ENCODE data around the gene RASIP1. TPM values are rescaled to one million over a fixed set of nuclear protein-coding genes. Genes with fewer than 3 reads are reported as not detected.
"Not testable (repeated sequence)": the region's sequence is repeated elsewhere in the genome, so short reads cannot be mapped to it uniquely, and the experiment has no call there.

RASIP1 gene
- total RNA-seq, 1 donor, result 0.54 TPM

GRCh38 chr19:48737360-48737998, 2.9 kb downstream of the RASIP1 start:
- no peak for DNase-seq (ENCODE audit: low read depth in 2 of 3, low spot score in 2 of 3)

GRCh38 chr19:48735031-48735615, 5.3 kb downstream of the RASIP1 start:
- DNase-seq (ENCODE audit: low read depth in 2 of 3, low spot score in 2 of 3), result no peak

DNA sequence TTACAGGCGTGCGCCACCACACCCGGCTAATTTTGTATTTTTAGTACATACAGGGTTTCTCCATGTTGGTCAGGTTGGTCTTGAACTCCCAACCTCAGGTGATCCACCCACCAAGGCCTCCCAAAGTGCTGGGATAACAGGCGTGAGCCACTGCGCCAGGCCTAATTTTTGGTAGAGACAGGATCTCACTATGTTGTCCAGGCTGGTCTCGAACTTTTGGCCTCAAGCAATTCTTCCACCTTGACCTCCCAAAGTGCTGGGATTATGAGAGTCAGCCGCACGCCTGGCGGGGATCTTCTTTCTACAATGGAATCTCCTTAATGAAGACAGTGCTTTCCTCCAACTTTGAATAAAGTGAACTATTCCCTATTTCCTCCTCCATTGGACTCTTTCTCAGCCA, 5.8 kb downstream of the RASIP1 start:
- DNase-seq (ENCODE audit: low read depth in 2 of 3, low spot score in 2 of 3), result no peak

DNA sequence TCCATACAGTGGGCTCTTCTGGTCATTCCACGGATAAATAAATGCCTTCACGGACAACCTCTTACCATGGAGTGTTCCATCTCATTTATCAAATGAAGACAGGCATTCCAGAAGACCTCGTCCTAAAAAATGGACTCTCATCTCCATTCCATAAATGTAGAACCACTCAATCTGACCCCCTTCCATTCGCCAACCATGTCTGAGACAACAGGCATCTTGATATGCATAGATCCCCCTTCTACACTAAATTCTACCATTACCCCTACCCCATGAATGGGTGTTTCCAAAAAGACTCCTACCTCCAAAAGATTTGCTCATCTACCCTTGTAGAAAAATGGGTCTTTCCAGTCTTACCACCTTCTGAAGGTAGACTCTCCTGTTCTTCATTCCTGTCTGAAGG, 9.0 kb downstream of the RASIP1 start:
- DNase-seq (ENCODE audit: low read depth in 2 of 3, low spot score in 2 of 3), result no peak

DNA sequence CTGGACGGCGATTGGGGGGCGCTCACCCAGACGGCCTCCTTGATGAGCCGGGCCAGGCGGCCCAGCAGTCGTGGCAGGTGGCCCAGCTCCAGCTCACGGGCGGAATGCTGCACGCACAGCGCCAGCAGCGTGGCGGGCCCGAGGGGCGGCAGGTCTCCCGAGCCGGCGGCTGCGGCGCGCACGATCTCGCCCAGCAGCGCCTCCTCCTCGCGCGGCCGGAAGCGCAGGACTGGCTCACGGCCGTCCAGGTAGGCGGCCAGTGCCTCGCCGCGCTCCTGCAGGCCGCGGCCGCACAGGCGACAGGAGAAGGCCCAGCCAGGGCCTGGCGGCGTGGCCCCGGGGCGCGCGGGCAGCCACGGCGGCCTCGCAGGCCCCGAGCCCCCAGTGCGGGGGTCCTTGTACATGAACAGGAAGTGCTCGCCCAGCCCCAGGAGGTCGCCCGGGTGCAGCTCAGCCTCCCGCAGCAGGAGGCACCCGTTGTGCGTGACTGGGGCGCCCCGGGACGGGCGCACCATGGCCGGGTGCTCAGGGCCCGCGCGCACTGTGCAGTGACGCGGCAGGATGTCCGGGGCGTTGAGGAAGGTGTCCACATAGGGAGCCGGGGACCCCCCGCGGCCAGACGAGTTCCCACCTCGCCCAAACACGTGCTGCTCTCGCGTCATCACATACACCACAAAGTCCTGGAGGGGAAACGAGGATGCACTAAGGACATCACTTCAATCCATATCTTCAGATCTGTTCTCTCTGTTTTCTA, 11.3 kb downstream of the RASIP1 start:
- DNase-seq (ENCODE audit: low read depth in 2 of 3, low spot score in 2 of 3), result no peak

GRCh38 chr19:48726556-48726955, 13.9 kb downstream of the RASIP1 start:
- peak in 2 of 3 donors; percentile 70 to 80 for DNase-seq (ENCODE audit: low read depth in 2 of 3, low spot score in 2 of 3)

DNA sequence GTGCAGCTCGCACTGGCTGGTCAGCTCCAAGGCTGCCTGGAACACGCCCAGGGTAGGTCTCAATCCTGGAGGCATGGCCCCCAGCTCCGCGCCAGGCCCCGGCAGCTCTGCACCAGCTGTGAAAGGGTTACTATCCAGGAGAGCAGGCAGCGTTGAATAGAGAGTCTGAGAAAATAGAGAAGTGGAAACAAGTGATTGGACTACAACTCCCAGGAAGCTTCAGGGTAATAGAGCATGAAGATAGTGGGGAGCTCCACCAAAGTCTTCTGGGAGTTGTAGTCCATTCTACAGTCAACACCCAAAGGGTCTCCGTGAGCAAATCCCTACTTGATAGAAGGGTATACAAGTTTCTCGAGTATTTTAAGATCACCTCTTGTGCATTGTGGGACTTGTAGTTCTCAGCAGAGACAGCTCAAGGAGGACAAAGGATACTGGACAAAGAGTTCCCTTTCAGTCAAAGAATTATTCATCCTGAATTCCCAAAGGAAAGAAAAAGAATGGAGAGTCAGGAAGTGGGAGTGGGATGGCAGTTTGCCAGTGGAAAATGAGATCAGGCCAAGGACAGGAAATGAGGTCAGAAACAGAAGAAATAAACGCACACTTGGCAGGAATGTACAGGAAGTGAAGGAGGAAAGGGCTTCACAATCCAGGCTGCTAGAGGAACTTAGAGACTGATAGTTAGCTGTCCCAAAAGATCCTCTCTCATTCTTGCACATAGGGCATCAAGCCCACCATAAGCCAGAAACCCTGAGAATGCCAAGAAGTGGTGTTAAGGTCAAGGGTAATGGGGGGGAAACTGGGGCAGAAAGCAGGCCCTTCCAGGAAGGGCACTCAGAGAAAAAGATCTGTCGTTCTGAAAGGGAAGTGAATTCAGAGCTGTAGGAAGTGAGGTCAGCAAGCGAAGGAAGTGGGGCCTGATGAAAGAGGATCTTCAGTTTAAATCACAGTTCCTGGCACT, 15.3 kb downstream of the RASIP1 start:
- DNase-seq (ENCODE audit: low read depth in 2 of 3, low spot score in 2 of 3), result peak in 2 of 3 donors; percentile 86 to 95

DNA sequence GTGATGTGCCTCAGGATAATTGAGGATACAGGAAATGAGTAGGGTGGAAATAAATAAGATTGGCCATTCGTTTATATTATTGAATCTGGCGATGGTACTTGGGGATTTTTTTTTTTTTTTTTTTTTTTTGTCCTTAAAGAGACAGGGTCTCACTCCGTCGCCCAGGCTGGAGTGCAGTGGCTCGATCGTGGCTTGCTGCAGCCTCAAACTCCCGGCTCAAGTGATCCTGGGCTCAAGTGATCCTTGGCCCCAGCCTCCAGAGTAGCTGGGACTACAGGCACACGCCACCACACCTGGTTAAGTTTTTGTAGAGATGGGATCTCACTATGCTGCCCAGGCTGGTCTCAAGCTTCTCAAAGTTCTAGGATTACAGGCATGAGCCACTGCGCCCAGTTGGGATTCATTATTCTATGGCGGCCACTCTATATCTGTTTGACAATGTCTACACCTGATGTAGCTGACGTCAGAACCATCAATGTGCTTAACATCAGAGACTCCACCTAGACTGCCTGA, 18.2 kb downstream of the RASIP1 start:
- no peak for DNase-seq (ENCODE audit: low read depth in 2 of 3, low spot score in 2 of 3)

DNA sequence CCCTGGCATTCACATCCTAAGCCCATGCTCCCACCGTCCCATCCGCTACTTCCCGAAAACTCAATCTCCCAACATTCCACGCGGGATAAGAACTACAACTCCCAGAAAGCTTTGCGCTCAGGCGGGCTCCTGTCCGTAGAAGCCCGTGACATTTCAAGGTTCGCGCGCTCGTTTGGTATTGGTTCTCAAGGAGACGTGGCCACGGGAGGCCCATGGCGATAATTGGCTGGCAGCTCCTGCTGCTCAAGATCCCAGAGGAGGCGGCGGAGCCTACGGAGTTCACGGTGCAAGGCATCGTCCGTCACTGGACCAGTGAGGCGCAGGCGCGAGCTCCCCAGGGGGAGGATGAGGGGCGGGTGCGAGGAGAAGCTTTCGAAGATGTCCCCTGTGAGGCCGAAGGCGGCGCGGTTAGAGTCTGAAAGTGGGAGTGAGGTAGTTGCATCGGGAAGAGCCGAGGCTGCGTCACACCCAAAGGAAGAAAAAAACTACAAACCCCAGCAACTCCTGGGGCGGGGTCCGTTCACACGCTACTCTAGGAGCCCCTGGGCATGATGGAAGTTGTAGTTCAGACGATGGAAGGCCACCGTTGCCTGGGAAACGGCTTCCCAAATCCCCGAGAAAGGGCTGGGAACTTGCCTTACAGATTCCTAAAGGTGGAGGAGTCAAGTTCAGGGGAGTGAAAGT, 19.7 kb downstream of the RASIP1 start:
- DNase-seq (ENCODE audit: low read depth in 2 of 3, low spot score in 2 of 3), result peak; percentile 79 to 97 (median 95)

- DNase-seq (ENCODE audit: low read depth in 2 of 3, low spot score in 2 of 3), result no peak
Observed at GRCh38 chr19:48720251-48720612, 20.2 kb downstream of the RASIP1 start.

- DNase-seq (ENCODE audit: low read depth in 2 of 3, low spot score in 2 of 3), result no peak
Observed at GRCh38 chr19:48719263-48720171, 20.9 kb downstream of the RASIP1 start, which contains the start of gene MAMSTR. Gene MAMSTR, minus strand, starts transcription at chr19:48719725. Its CDS starts 694 bp downstream, at chr19:48719031.

DNA sequence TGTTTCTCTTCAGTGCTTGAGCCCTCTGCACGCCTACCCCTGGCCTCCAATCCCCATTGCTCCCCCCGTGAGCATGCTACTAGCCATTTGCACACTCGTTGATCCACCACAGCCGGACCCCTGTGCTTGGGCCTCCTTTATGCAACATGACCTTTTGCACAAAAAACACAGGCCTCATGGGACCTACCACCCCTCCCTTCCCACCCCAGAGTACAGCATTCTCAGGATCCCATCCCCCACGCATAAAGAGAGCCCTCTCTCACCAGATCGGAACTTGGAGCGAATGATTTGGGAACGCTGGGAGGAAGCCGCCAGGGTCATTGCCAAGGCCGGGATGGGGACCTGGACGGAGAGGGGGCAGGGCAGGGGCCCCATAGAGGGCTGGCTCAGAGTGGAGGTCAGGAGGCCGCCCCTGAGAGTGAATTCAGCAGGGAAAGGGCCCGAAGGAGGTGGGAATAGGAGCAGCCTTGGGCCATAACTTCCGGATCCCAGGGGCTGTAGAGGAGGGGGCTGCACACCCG, 21.6 kb downstream of the RASIP1 start:
- DNase-seq (ENCODE audit: low read depth in 2 of 3, low spot score in 2 of 3), result no peak

DNA sequence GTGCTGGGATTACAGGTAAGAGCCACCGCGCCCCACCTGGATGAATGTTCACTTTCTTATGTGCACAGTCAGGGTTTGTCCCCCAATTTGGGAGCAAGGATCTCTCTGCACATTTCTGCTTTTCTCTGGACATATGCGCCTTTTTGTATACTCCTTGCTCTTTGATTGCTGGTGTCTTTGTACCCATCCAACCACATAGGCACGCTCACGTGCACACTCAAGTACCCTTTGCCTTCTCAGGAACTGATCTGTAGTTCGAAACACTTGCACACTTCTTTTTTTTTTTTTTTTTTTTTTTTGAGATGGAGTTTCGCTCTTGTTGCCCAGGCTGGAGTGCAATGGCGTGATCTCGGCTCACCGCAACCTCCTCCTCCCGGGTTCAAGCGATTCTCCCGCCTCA, 22.3 kb downstream of the RASIP1 start:
- DNase-seq (ENCODE audit: low read depth in 2 of 3, low spot score in 2 of 3), result not testable (repeated sequence)

- DNase-seq (ENCODE audit: low read depth in 2 of 3, low spot score in 2 of 3), result no peak
Observed at GRCh38 chr19:48716562-48717291, 23.7 kb downstream of the RASIP1 start.

DNA sequence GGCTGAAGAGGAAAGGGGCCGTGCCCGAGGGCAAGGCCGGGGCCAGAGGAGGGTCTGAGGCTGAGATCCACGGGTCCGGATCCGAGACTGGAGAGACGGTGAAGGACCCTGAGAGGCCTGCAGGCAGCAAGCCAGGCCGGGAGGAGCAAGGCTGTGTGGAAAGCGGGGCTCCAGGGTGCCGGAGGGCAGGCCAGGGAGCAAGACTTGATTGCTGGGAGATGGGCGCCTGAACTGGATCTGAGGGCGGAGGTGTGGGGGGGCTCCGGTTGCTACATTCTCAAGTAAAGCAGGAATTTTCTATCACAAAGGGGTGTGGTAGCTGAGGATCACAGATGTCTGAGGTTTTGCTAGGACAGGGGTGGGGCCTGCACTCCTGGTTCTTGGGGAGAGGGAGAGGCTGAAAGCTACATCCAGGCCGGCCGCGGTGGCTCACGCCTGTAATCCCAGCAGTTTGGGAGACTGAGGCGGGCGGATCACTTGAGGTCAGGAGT, 24.7 kb downstream of the RASIP1 start:
- DNase-seq (ENCODE audit: low read depth in 2 of 3, low spot score in 2 of 3), result no peak

DNA sequence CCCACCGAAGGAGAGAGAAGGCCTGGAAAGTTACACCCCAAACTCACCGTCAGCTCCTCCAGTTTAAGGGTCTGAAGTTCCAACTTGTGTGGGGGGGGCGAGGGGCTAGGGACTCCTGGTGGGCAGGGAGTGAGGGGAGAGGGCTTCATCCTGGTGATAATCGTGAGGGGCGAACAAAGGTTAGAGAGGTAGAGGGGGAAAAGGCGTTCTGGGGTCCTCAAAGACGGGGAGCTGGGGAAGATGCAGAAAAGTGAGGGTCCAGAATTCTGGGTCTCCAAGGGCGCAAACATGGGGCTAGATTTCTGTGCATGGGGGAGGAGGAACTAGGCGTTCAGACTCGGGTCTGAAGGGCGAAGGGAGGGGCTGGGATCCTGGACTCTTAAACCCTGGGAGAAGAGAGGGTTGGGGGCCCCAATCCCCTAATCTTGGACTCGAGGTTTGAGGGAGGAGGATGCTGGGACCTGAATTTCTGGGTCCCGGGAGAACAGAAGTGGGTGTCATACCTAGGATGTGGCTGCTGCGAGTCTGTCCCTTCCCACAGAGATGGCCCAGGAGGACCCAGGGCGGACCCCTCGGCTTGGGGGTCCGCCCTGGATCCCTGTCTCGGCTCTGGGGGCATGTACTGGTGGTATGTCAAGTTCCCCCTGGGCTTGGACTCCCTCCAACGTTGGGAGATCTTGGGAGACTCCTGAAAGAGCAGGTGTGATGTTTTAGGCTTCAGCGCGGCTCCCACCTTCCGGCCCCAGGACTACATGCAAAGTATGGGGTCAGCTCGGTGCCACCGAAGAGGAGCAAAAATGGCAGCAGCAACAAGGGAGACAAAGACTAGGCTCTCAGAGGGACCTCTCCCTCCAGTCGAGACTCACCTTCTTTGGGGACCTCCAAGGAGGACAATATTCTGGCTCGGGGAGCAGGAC, 25.4 kb downstream of the RASIP1 start:
- no peak for DNase-seq (ENCODE audit: low read depth in 2 of 3, low spot score in 2 of 3)

Measured in hematopoietic multipotent progenitor cell (in vitro differentiated cells).